Caco-2 (cell line): ENCODE results near the gene SPINT2. TPM values are rescaled to one million over a fixed set of nuclear protein-coding genes. Genes with fewer than 3 reads are reported as not detected.

Experiments
- BruUV-seq: library from RNA; stranded (reverse); fragments of 400-500 nt; replicated peaks from 2 replicates; lab custom pipeline; 2021; lab: Mats Ljungman, UMichigan
- CTCF ChIA-PET: fragments of 300-600 bp; sonication (Branson Sonifier 250); formaldehyde crosslinking; loops from one replicate; lab custom pipeline; 2022; ENCODE audit warnings: antibody characterized with exemption; lab: Charles Lee
- POLR2A ChIA-PET: fragments of 300-600 bp; sonication (Branson Sonifier 250); formaldehyde crosslinking; loops from one replicate; lab custom pipeline; 2022; ENCODE audit warnings: antibody characterized with exemption; lab: Charles Lee
- DNase-seq, 2 experiments: peaks; one replicate each; pipeline versions ENCODE4 v3.0.0 to v3.0.0-alpha.2; 2020 to 2022
- H3K27me3 ChIP-seq: replicated peaks from 2 replicates; pipeline ENCODE4 v1.6.0; 2011; ENCODE audit warnings: low read length; ENCODE audit not compliant: control insufficient read depth, insufficient read depth
- H3K36me3 ChIP-seq: 2 replicates; pipeline ENCODE4 v1.5.1; 2011; ENCODE audit warnings: low read length; ENCODE audit not compliant: control insufficient read depth, insufficient read depth
- H3K4me1 ChIP-seq: fragments of 250-450 bp; sonication (Bioruptor Pico); 2 replicates; pipeline ENCODE4 v1.5.1; 2020; ENCODE audit warnings: mild to moderate bottlenecking
- H3K4me3 ChIP-seq: 2 replicates; pipeline ENCODE4 v1.5.1; 2011; ENCODE audit warnings: low read depth, mild to moderate bottlenecking, control low read depth, low read length
- H3K9me3 ChIP-seq: fragments of 250-450 bp; sonication (Bioruptor Pico); 2 replicates; pipeline ENCODE4 v1.5.1; 2020; ENCODE audit warnings: mild to moderate bottlenecking, moderate library complexity
- H3K27ac Mint-ChIP-seq: one replicate; pipeline ENCODE4 v1.8.0; 2022; ENCODE audit warnings: mixed read lengths; ENCODE audit not compliant: unreplicated experiment
- H3K27me3 Mint-ChIP-seq: one replicate; pipeline ENCODE4 v1.8.0; 2022; ENCODE audit warnings: mixed read lengths; ENCODE audit not compliant: insufficient read depth, unreplicated experiment
- H3K36me3 Mint-ChIP-seq: one replicate; pipeline ENCODE4 v1.8.0; 2022; ENCODE audit warnings: mild to moderate bottlenecking, mixed read lengths; ENCODE audit not compliant: insufficient read depth, unreplicated experiment
- H3K4me1 Mint-ChIP-seq: one replicate; pipeline ENCODE4 v1.8.0; 2022; ENCODE audit warnings: low read depth, mixed read lengths; ENCODE audit not compliant: unreplicated experiment
- H3K4me3 Mint-ChIP-seq: one replicate; pipeline ENCODE4 v1.8.0; 2022; ENCODE audit warnings: mild to moderate bottlenecking, moderate library complexity, mixed read lengths; ENCODE audit not compliant: unreplicated experiment
- H3K9me3 Mint-ChIP-seq: one replicate; pipeline ENCODE4 v1.8.0; 2022; ENCODE audit warnings: mixed read lengths; ENCODE audit not compliant: unreplicated experiment
- CTCF ChIP-seq, 2 experiments: fragments of 200-600 bp in 1 of 2; IDR thresholded peaks; 1 replicate in 1 of 2; 2 replicates in 1 of 2; pipeline versions ENCODE4 v1.5.1 to v1.8.0; 2011 to 2022; ENCODE audit warnings: antibody characterized with exemption in 1 of 2, control low read depth in 1 of 2, inconsistent platforms in 1 of 2, low read depth in 1 of 2, low read length in 1 of 2, mild to moderate bottlenecking in 1 of 2, moderate library complexity in 1 of 2; ENCODE audit not compliant: insufficient read depth in 1 of 2, severe bottlenecking in 1 of 2, unreplicated experiment in 1 of 2
- intact Hi-C: fragments of 100-400 bp; cut with micrococcal nuclease; formaldehyde crosslinking; loops from one replicate; pipeline ENCODE4 v1.10.0; 2022; ENCODE audit not compliant: unreplicated experiment
- total RNA-seq: library from RNA; stranded (reverse); gene quantifications from 2 replicates; pipeline ENCODE4 v1.2.3, GENCODE V29; 2022

Gene SPINT2
- total RNA-seq, 1 experiment from 2014 or later: 748 TPM

GRCh38 chr19:38263689-38264485 is 486 bp upstream of the SPINT2 start:
- TF ChIP-seq CTCF (IDR thresholded peaks at IDR 0.05; ENCODE audit: insufficient read depth in 1 of 2, low read depth in 1 of 2, low read length in 1 of 2, severe bottlenecking in 1 of 2, unreplicated experiment in 1 of 2): no peak
- H3K4me3 ChIP-seq: peak overlapping the region; percentile 15
- Mint-ChIP-seq H3K27me3 (no peaks in the 10 kb centered on the region), H3K9me3 (no peaks in the 10 kb centered on the region), H3K36me3 (peaks cover 59% of the 10 kb centered on the region), H3K27ac (peak overlapping the region; percentile 98), H3K4me3 (peak overlapping the region; percentile 99), H3K4me1 (peaks cover 54% of the 10 kb centered on the region)
- H3K36me3 ChIP-seq: no peaks in the 10 kb centered on the region
- TSS peak; percentile 94 for BruUV-seq
- no peaks in the 10 kb centered on the region for H3K9me3 ChIP-seq
- intact Hi-C loops: loop anchor here (1.0 kb wide), 6 partner anchors 9 to 71 kb away; partner anchors contain the start of gene CATSPERG
- POLR2A ChIA-PET: interaction anchor here (0.6 to 2.5 kb wide), 11 partner anchors 9 to 357 kb away, joined by 3 to 10 read pairs (median 7); partner anchors contain the start of genes C19orf33, GGN, PPP1R14A and PSMD8
- H3K27me3 ChIP-seq: no peaks in the 10 kb centered on the region
- CTCF ChIA-PET: interaction anchor here (0.7 to 2.0 kb wide), 7 partner anchors 15 to 110 kb away, joined by 3 to 16 read pairs (median 4); no protein-coding TSS in a partner anchor
- peak; percentile 98 to 100 for DNase-seq
- H3K4me1 ChIP-seq: peaks cover 49% of the 10 kb centered on the region

GRCh38 chr19:38265213-38265861 is 964 bp downstream of the SPINT2 start:
- H3K9me3 Mint-ChIP-seq: no peaks in the 10 kb centered on the region
- no peaks in the 10 kb centered on the region for H3K36me3 ChIP-seq
- peaks cover 56% of the 10 kb centered on the region for H3K4me1 ChIP-seq
- peak overlapping the region; percentile 99 for H3K4me3 Mint-ChIP-seq
- peak overlapping the region; percentile 98 for H3K27ac Mint-ChIP-seq
- intact Hi-C loops: no loop called here
- BruUV-seq: TSS peak; percentile 66
- H3K27me3 ChIP-seq: no peaks in the 10 kb centered on the region
- H3K27me3 Mint-ChIP-seq: no peaks in the 10 kb centered on the region
- CTCF ChIA-PET: interaction anchor here (0.6 to 2.0 kb wide), 5 partner anchors 18 to 112 kb away, joined by 3 to 16 read pairs (median 4); no protein-coding TSS in a partner anchor
- no peak for TF ChIP-seq CTCF (IDR thresholded peaks at IDR 0.05; ENCODE audit: insufficient read depth in 1 of 2, low read depth in 1 of 2, low read length in 1 of 2, severe bottlenecking in 1 of 2, unreplicated experiment in 1 of 2)
- peak; percentile 55 to 62 for DNase-seq
- POLR2A ChIA-PET: interaction anchor here (0.8 to 2.5 kb wide), 6 partner anchors 9 to 109 kb away, joined by 3 to 9 read pairs (median 9); partner anchors contain the start of genes C19orf33 and PSMD8
- peaks cover 60% of the 10 kb centered on the region for H3K4me1 Mint-ChIP-seq
- no peaks in the 10 kb centered on the region for H3K9me3 ChIP-seq
- peak overlapping the region; percentile 93 for H3K4me3 ChIP-seq
- peaks cover 70% of the 10 kb centered on the region for H3K36me3 Mint-ChIP-seq

- peaks cover 77% of the 10 kb centered on the region for H3K36me3 Mint-ChIP-seq
Measured at GRCh38 chr19:38265921-38266429, 1.6 kb downstream of the SPINT2 start.

More at GRCh38 chr19:38265921-38266429, 1.6 kb downstream of the SPINT2 start:
- no peaks in the 10 kb centered on the region for H3K27me3 Mint-ChIP-seq
- H3K4me3 ChIP-seq: peak overlapping the region; percentile 93
- H3K4me1 ChIP-seq: peaks cover 63% of the 10 kb centered on the region
- H3K4me3 Mint-ChIP-seq: peak overlapping the region; percentile 99
- peak overlapping the region; percentile 98 for H3K27ac Mint-ChIP-seq
- TF ChIP-seq CTCF (IDR thresholded peaks at IDR 0.05; ENCODE audit: insufficient read depth in 1 of 2, low read depth in 1 of 2, low read length in 1 of 2, severe bottlenecking in 1 of 2, unreplicated experiment in 1 of 2): no peak
- no TSS peak for BruUV-seq
- ChIA-PET CTCF (interaction anchor here (0.6 to 2.0 kb wide), 3 partner anchors 21 to 112 kb away, joined by 3 to 16 read pairs (median 3); no protein-coding TSS in a partner anchor), POLR2A (interaction anchor here (0.8 to 2.5 kb wide), 4 partner anchors 8 to 95 kb away, joined by 3 to 9 read pairs (median 9); partner anchors contain the start of gene C19orf33)
- DNase-seq: no peak
- H3K36me3 ChIP-seq: no peaks in the 10 kb centered on the region
- H3K9me3 ChIP-seq: no peaks in the 10 kb centered on the region
- intact Hi-C loops: no loop called here
- H3K9me3 Mint-ChIP-seq: no peaks in the 10 kb centered on the region
- H3K27me3 ChIP-seq: no peaks in the 10 kb centered on the region
- H3K4me1 Mint-ChIP-seq: peaks cover 66% of the 10 kb centered on the region
